GM21576 (cell line): ENCODE data around the gene WWOX.

Experiments used
- ATAC-seq: cut with Tn5 transposase; IDR thresholded peaks from one replicate; pipeline ENCODE4 v1.9.1; 2021; ENCODE audit warnings: mild to moderate bottlenecking, moderate library complexity; ENCODE audit not compliant: unreplicated experiment

The WWOX gene

GRCh38 chr16:78697426-78697825, 598.0 kb downstream of the WWOX start:
- ATAC-seq: no peak

DNA sequence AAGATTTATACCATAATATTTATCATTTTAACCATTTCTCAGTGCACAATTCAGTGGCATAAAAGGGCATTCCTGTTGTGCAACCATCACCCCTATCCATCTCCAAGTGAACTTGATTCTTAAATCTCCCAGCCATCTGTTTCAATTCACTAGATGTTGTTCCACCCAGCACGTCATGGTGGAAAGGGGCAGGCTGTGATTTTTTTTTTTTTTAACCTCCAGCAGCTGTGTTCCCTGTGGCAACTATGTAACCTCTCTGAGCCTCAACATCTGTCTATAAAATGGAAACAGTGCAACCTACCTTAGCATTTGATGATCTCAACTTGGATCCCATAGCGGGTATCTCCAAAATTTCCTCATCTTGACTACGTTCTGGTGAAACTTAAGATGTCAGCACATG, 604.5 kb downstream of the WWOX start:
- no peak for ATAC-seq

- ATAC-seq: no peak
Measured at GRCh38 chr16:78704416-78704815, 605.0 kb downstream of the WWOX start.

DNA sequence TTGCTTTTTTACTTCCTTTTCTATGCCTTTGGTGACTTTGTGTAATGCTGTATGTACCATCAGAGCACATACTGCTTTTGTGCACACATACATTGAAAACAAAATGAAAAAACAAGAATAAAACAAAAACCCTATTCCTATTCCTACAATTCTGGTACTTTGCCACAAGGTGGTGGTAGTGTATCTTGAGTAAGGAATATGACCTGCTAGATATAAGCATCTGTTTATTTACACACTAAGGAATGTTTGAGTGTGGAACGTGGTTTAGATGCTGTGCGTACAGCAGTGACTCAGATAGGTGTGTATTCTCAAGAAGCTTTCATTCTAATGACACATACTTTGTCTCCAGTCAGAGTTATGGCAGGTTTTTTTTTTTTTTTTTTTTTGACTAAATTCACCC, 606.2 kb downstream of the WWOX start:
- no peak for ATAC-seq

GRCh38 chr16:78706637-78707036, 607.2 kb downstream of the WWOX start:
- no peak for ATAC-seq

GRCh38 chr16:78709137-78709884, 609.9 kb downstream of the WWOX start:
- ATAC-seq: no peak

DNA sequence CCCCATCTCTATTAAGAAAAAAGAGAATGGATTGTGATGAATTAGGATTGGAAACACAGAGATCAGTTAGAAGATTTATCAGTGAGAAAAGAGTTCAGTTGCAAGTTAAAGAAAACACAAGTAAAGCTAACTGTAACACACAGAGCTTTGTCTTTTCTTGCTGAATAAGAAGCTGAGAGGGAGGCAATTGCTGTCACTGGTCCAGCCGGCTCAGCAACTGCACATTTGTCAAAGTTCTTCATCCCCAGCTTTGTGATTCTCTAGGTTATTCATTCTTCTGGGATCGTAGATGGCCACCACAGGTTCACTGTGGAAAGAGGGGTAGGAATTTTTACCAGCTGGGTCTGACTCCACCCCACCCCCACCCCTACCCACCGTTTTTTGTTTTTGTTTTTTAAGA, 615.7 kb downstream of the WWOX start:
- ATAC-seq: no peak

DNA sequence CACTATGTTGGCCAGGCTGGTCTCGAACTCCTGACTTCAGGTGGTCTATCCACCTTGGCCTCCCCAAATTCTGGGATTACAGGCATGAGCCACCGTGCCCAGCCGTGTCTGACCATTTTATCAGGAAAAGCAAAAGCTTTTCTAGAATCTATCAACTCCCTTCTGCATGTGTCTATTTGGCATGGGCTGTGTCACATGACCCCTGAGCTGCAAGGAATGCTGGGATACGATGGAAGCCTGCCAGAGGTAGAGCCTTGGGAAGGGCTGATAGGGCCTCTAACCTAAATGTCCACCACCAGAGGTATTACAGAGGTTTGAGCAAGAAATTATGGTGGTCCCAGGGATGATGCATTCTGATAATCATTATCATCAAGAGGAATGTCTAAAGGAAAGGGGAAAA, 616.2 kb downstream of the WWOX start:
- no peak for ATAC-seq

GRCh38 chr16:78718141-78718540, 618.7 kb downstream of the WWOX start:
- ATAC-seq: no peak

- no peak for ATAC-seq
Measured at GRCh38 chr16:78720416-78720815, 621.0 kb downstream of the WWOX start.

GRCh38 chr16:78727536-78727935, 628.1 kb downstream of the WWOX start:
- ATAC-seq: no peak

- ATAC-seq: peak; percentile 49
Measured at GRCh38 chr16:78729687-78730086, 630.2 kb downstream of the WWOX start.

- no peak for ATAC-seq
Measured at GRCh38 chr16:78731785-78732184, 632.3 kb downstream of the WWOX start.

- ATAC-seq: no peak
Measured at GRCh38 chr16:78732696-78733095, 633.2 kb downstream of the WWOX start.

- ATAC-seq: no peak
Measured at GRCh38 chr16:78735337-78735736, 635.9 kb downstream of the WWOX start.

DNA sequence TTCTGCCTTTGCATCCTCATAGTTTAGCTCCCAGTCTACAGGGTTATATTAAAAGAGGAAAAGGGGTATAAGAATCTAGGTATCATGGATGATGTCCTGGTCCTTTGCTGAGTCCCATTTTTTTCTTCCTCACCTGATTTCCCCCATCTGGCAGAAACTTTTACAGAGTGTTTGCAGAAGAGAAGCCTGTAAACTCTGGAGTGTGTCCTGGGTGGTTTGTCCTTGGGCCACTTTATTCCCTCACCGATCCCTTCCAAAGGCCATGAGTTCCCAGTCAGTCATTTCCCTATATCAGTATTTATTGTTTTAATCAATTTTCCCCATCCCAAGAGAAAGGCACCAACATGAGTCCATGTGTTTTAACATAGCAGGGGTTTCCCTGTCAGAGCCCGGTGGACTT, 638.2 kb downstream of the WWOX start:
- ATAC-seq: no peak

DNA sequence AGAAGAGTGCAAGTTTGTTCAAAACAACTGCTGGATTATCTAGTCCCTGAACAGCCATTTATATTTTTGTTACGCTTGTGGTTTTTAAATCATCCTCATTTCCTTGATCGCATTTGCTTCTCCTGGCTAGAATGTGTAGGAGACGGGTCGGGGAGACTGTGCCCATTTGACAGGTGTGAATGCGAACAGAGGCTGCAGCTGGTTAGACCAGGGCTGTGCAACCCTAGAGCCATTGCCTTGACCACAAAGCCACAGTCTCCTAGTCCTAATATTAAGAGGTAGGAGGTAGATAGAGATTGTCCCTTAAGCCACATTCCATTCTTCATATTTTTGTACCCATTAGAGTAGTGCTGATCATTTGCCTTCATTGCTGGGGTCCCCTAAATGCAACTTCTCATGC, 639.1 kb downstream of the WWOX start:
- no peak for ATAC-seq

- ATAC-seq: no peak
Measured at GRCh38 chr16:78740269-78740668, 640.8 kb downstream of the WWOX start.

- peak; percentile 97 for ATAC-seq
Measured at GRCh38 chr16:78742501-78743283, 643.2 kb downstream of the WWOX start.

GRCh38 chr16:78743556-78743955, 644.1 kb downstream of the WWOX start:
- ATAC-seq: no peak

GRCh38 chr16:78744099-78744498, 644.6 kb downstream of the WWOX start:
- ATAC-seq: no peak

DNA sequence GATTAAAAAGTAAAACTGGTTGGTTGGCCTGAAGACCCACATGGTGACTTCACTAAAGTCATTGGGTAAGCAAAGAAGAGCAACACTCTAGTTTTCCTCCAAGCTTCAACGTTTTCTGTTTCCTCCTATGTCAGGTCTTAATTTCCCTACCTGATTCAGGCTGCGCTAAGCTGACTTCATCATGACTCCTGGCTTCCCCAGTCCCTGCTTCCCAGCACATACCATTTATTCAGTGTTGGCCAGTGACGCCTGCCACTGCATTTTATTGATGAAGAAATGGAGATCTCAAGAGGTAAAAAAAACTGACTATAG, 645.3 kb downstream of the WWOX start:
- no peak for ATAC-seq
